GM19455 (cell line): ENCODE data around the gene ZNF385D.

Source experiments
- ATAC-seq: cut with Tn5 transposase; IDR thresholded peaks from one replicate; pipeline ENCODE4 v1.9.1; 2021; ENCODE audit not compliant: unreplicated experiment

ZNF385D gene

GRCh38 chr3:21462141-21462540 is 288.9 kb downstream of the ZNF385D start:
- ATAC-seq, result no peak

GRCh38 chr3:21457084-21457483 is 293.9 kb downstream of the ZNF385D start:
- ATAC-seq, result no peak

- no peak for ATAC-seq
These were observed 301.3 kb downstream of the ZNF385D start for GRCh38 chr3:21449738-21450137.

GRCh38 chr3:21447476-21448151 is 303.4 kb downstream of the ZNF385D start:
- no peak for ATAC-seq

- no peak for ATAC-seq
These were observed 304.0 kb downstream of the ZNF385D start for GRCh38 chr3:21446945-21447475.

- no peak for ATAC-seq
These were observed 305.0 kb downstream of the ZNF385D start for GRCh38 chr3:21446027-21446426.

GRCh38 chr3:21441821-21442220 is 309.2 kb downstream of the ZNF385D start:
- ATAC-seq, result no peak

- ATAC-seq, result no peak
These were observed 314.2 kb downstream of the ZNF385D start for GRCh38 chr3:21436835-21437234.

- no peak for ATAC-seq
These were observed 315.1 kb downstream of the ZNF385D start for GRCh38 chr3:21435871-21436270.

GRCh38 chr3:21434310-21434709 is 316.7 kb downstream of the ZNF385D start:
- ATAC-seq, result no peak

- ATAC-seq, result no peak
These were observed 317.3 kb downstream of the ZNF385D start for GRCh38 chr3:21433751-21434150.

GRCh38 chr3:21426920-21427319 is 324.1 kb downstream of the ZNF385D start:
- no peak for ATAC-seq

GRCh38 chr3:21425715-21426114 is 325.3 kb downstream of the ZNF385D start:
- ATAC-seq, result no peak

- ATAC-seq, result no peak
These were observed 329.9 kb downstream of the ZNF385D start for GRCh38 chr3:21421096-21421495.

- ATAC-seq, result no peak
These were observed 333.0 kb downstream of the ZNF385D start for GRCh38 chr3:21417991-21418390.

GRCh38 chr3:21414506-21414905 is 336.5 kb downstream of the ZNF385D start:
- ATAC-seq, result no peak

- ATAC-seq, result no peak
These were observed 340.0 kb downstream of the ZNF385D start for GRCh38 chr3:21411058-21411457.

GRCh38 chr3:21409401-21409800 is 341.6 kb downstream of the ZNF385D start:
- ATAC-seq, result no peak

- ATAC-seq, result no peak
These were observed 343.3 kb downstream of the ZNF385D start for GRCh38 chr3:21407743-21408142.

- ATAC-seq, result no peak
These were observed 345.0 kb downstream of the ZNF385D start for GRCh38 chr3:21405671-21406667.

- no peak for ATAC-seq
These were observed 352.5 kb downstream of the ZNF385D start for GRCh38 chr3:21398461-21398860.
